Endothelial cell of umbilical vein (primary cell): Measurements from ENCODE around the gene CLEC2B.

Experiments
- CTCF ChIP-seq, 2 donors: IDR thresholded peaks; 1 replicate in 1 of 2; 2 replicates in 1 of 2; pipeline ENCODE4 v1.5.1; 2011; ENCODE audit warnings: low read length in 2 of 2, mild to moderate bottlenecking in 2 of 2, moderate library complexity in 2 of 2, control low read depth in 1 of 2, inconsistent platforms in 1 of 2, low read depth in 1 of 2; ENCODE audit not compliant: insufficient read depth in 1 of 2; ENCODE audit errors: extremely low read depth in 1 of 2
- EZH2 ChIP-seq: IDR thresholded peaks from 2 replicates; pipeline ENCODE4 v1.6.1; 2012; ENCODE audit warnings: borderline replicate concordance, low read depth, mild to moderate bottlenecking, moderate library complexity, low read length, inconsistent platforms; ENCODE audit not compliant: severe bottlenecking
- FOS ChIP-seq: IDR thresholded peaks from 2 replicates; pipeline ENCODE4 v1.6.1; 2011; ENCODE audit warnings: mild to moderate bottlenecking, low read length, moderate library complexity, borderline replicate concordance; ENCODE audit not compliant: insufficient read depth
- GATA2 ChIP-seq: IDR thresholded peaks from 2 replicates; pipeline ENCODE4 v1.7.0; 2011; ENCODE audit warnings: low read depth, mild to moderate bottlenecking, moderate library complexity, mixed read lengths, low read length; ENCODE audit not compliant: insufficient read length, insufficient read depth
- JUN ChIP-seq: IDR thresholded peaks from 2 replicates; pipeline ENCODE4 v1.6.1; 2011; ENCODE audit warnings: borderline replicate concordance, low read depth; ENCODE audit not compliant: insufficient read length, insufficient read depth
- MAX ChIP-seq: IDR thresholded peaks from 2 replicates; pipeline ENCODE4 v1.6.1; 2011; ENCODE audit not compliant: insufficient read depth, insufficient read length
- MYC ChIP-seq: IDR thresholded peaks from one replicate; pipeline ENCODE4 v1.6.1; 2011; ENCODE audit warnings: mild to moderate bottlenecking, low read depth, low read length
- POLR2A ChIP-seq: IDR thresholded peaks from 2 replicates; pipeline ENCODE4 v1.6.1; 2012; ENCODE audit warnings: low read depth, mild to moderate bottlenecking, control low read depth, low read length
- POLR2AphosphoS5 ChIP-seq: IDR thresholded peaks from 2 replicates; pipeline ENCODE4 v1.6.1; 2012; ENCODE audit warnings: low read depth, mild to moderate bottlenecking, control low read depth, low read length, moderate library complexity; ENCODE audit not compliant: insufficient read depth

- TF ChIP-seq EZH2, result no peak
- no peak for TF ChIP-seq CTCF (IDR thresholded peaks at IDR 0.05; ENCODE audit: extremely low read depth in 1 of 2, insufficient read depth in 1 of 2, low read depth in 1 of 2, low read length in 2 of 2)
- no peak for TF ChIP-seq MAX
- TF ChIP-seq JUN, result no peak
- TF ChIP-seq POLR2AphosphoS5, result no peak
- no peak for TF ChIP-seq POLR2A
- no peak for TF ChIP-seq MYC
- TF ChIP-seq GATA2, result no peak
- TF ChIP-seq FOS, result no peak
These were observed 4.1 kb downstream of the CLEC2B start for GRCh38 chr12:9864913-9865675.
